Neutrophil (primary cell): Measurements from ENCODE around the gene CNPY1.

Experiments
- H3K27ac ChIP-seq: fragments of 200-600 bp; sonication (generic); 2 replicates; pipeline ENCODE4 v1.5.1; 2016; ENCODE audit warnings: mild to moderate bottlenecking, moderate library complexity
- H3K27me3 ChIP-seq: fragments of 200-600 bp; sonication (generic); 2 replicates; pipeline ENCODE4 v1.6.0; 2016; ENCODE audit warnings: mild to moderate bottlenecking
- H3K36me3 ChIP-seq: fragments of 200-600 bp; sonication (generic); 2 replicates; pipeline ENCODE4 v1.5.1; 2017
- H3K4me1 ChIP-seq, 2 experiments: fragments of 200-600 bp in 1 of 2; sonication (generic) in 1 of 2; 1 replicate in 1 of 2; 2 replicates in 1 of 2; pipeline versions ENCODE4 v1.5.1 to v1.6.1; 2013 to 2016; ENCODE audit warnings: low read depth in 1 of 2, low read length in 1 of 2, mild to moderate bottlenecking in 1 of 2, moderate library complexity in 1 of 2; ENCODE audit not compliant: control insufficient read depth in 1 of 2, insufficient read depth in 1 of 2
- H3K4me3 ChIP-seq, 2 experiments: fragments of 200-600 bp in 1 of 2; sonication (generic) in 1 of 2; 1 replicate in 1 of 2; 2 replicates in 1 of 2; pipeline ENCODE4 v1.5.1; 2013 to 2016; ENCODE audit warnings: low read depth in 1 of 2, low read length in 1 of 2, mild to moderate bottlenecking in 1 of 2, moderate library complexity in 1 of 2
- H3K9me3 ChIP-seq: fragments of 200-600 bp; sonication (generic); 2 replicates; pipeline ENCODE4 v1.5.1; 2016
- CTCF ChIP-seq: fragments of 200-600 bp; sonication (generic); IDR thresholded peaks from 2 replicates; pipeline ENCODE4 v1.5.1; 2016; ENCODE audit warnings: antibody characterized with exemption

The CNPY1 gene

GRCh38 chr7:155513543-155514285, 32.6 kb downstream of the CNPY1 start:
- peaks cover 3 to 11% of the 10 kb centered on the region in 2 experiments for H3K4me1 ChIP-seq
- TF ChIP-seq CTCF, result no peak
- H3K36me3 ChIP-seq, result no peaks in the 10 kb centered on the region
- no peak overlapping the region for H3K27ac ChIP-seq
- H3K27me3 ChIP-seq, result peaks cover 100% of the 10 kb centered on the region
- no peaks in the 10 kb centered on the region for H3K9me3 ChIP-seq
- no peak overlapping the region for H3K4me3 ChIP-seq

- no peak for TF ChIP-seq CTCF
- no peaks in the 10 kb centered on the region for H3K9me3 ChIP-seq
- H3K4me1 ChIP-seq, result peaks cover 3 to 11% of the 10 kb centered on the region in 2 experiments
- H3K27ac ChIP-seq, result no peak overlapping the region
- H3K36me3 ChIP-seq, result no peaks in the 10 kb centered on the region
- H3K4me3 ChIP-seq, result no peak overlapping the region
- H3K27me3 ChIP-seq, result peaks cover 100% of the 10 kb centered on the region
Observed at GRCh38 chr7:155512246-155512887, 34.0 kb downstream of the CNPY1 start.

- Histone ChIP-seq H3K27me3 (peaks cover 100% of the 10 kb centered on the region), H3K4me1 (peaks cover 3 to 11% of the 10 kb centered on the region in 2 experiments)
Observed at GRCh38 chr7:155511702-155511996, 34.7 kb downstream of the CNPY1 start.

GRCh38 chr7:155510975-155511701, 35.2 kb downstream of the CNPY1 start:
- peaks cover 100% of the 10 kb centered on the region for H3K27me3 ChIP-seq
- H3K27ac ChIP-seq, result no peak overlapping the region
- no peak for TF ChIP-seq CTCF

More at GRCh38 chr7:155511702-155511996, 34.7 kb downstream of the CNPY1 start:
- no peak overlapping the region for H3K4me3 ChIP-seq
- H3K27ac ChIP-seq, result no peak overlapping the region
- H3K36me3 ChIP-seq, result no peaks in the 10 kb centered on the region
- TF ChIP-seq CTCF, result no peak
- no peaks in the 10 kb centered on the region for H3K9me3 ChIP-seq

GRCh38 chr7:155509725-155510551, 36.4 kb downstream of the CNPY1 start:
- peak overlapping the region; percentile 29 to 34 for H3K4me3 ChIP-seq
- H3K27ac ChIP-seq, result no peak overlapping the region
- TF ChIP-seq CTCF, result no peak
- H3K27me3 ChIP-seq, result peaks cover 100% of the 10 kb centered on the region
- H3K9me3 ChIP-seq, result no peaks in the 10 kb centered on the region
- no peaks in the 10 kb centered on the region for H3K36me3 ChIP-seq
- H3K4me1 ChIP-seq, result peaks cover 3 to 11% of the 10 kb centered on the region in 2 experiments

More at GRCh38 chr7:155510975-155511701, 35.2 kb downstream of the CNPY1 start:
- Histone ChIP-seq H3K4me1 (peaks cover 3 to 11% of the 10 kb centered on the region in 2 experiments), H3K9me3 (no peaks in the 10 kb centered on the region), H3K36me3 (no peaks in the 10 kb centered on the region), H3K4me3 (no peak overlapping the region)
